Measurements from ENCODE around the gene PLAAT3. TPM values are rescaled to one million over a fixed set of nuclear protein-coding genes. Genes with fewer than 3 reads are reported as not detected.
"Not testable (repeated sequence)": the region's sequence is repeated elsewhere in the genome, so short reads cannot be mapped to it uniquely, and the experiment has no call there.

PLAAT3 gene
- polyA plus RNA-seq, 1 of the 3 experiments (the other 2 are of a cell fraction) = 44.0 TPM

- Histone ChIP-seq H3F3A (replicated peaks; ENCODE audit: insufficient read depth) (peaks cover 4% of the 10 kb centered on the region), H3K79me2 (ENCODE audit: insufficient read depth) (peaks cover 7% of the 10 kb centered on the region; the same call in 1 of the 2 replicates), H3K9ac (no peak overlapping the region), H3K36me3 (replicated peaks in 1 of 2; ENCODE audit: control insufficient read depth in 1 of 2, insufficient read depth in 2 of 2, low read length in 1 of 2) (peaks cover 35 to 59% of the 10 kb centered on the region in 2 experiments), H3K9me3 (no peaks in the 10 kb centered on the region), H3K4me2 (no peak overlapping the region), H2AFZ (ENCODE audit: low read depth) (no peak overlapping the region), H3K9me2 (no peaks in the 10 kb centered on the region), H3K27ac (ENCODE audit: low read depth in 2 of 2, low read length in 1 of 2) (no peak overlapping the region), H4K20me1 (ENCODE audit: insufficient read depth) (no peaks in the 10 kb centered on the region), H3K4me1 (ENCODE audit: control insufficient read depth in 1 of 2, insufficient read depth in 2 of 2, low read depth in 1 of 2, low read length in 1 of 2) (no peaks in the 10 kb centered on the region), H3K4me3 (ENCODE audit: low read depth in 2 of 2, low read length in 1 of 2) (no peak overlapping the region), H3K27me3 (ENCODE audit: insufficient read depth) (no peaks in the 10 kb centered on the region)
- ChIA-PET POLR2A (no interaction called here), CTCF (interaction anchor here (0.9 to 9.8 kb wide), 4 partner anchors 14 to 162 kb away, joined by 3 to 146 read pairs (median 17); no protein-coding TSS in a partner anchor)
- no peak for DNase-seq
- TF ChIP-seq MAX (IDR thresholded peaks at IDR 0.05; ENCODE audit: low read depth) = no peak
- TF ChIP-seq USF1 (IDR thresholded peaks at IDR 0.05; ENCODE audit: borderline replicate concordance, low read depth) = no peak
These were observed 27.5 kb upstream of the PLAAT3 start for GRCh38 chr11:63641727-63642126.

- Histone ChIP-seq H3K36me3 (replicated peaks in 1 of 2; ENCODE audit: control insufficient read depth in 1 of 2, insufficient read depth in 2 of 2, low read length in 1 of 2) (peaks cover 41 to 67% of the 10 kb centered on the region in 2 experiments), H3K4me3 (ENCODE audit: low read depth in 2 of 2, low read length in 1 of 2) (no peak overlapping the region), H3K27ac (ENCODE audit: low read depth in 2 of 2, low read length in 1 of 2) (0 out of 4 replicates have a peak overlapping the region, but pooled peaks of 1 of the 2 experiments have one; percentile 2), H3K4me2 (no peak overlapping the region), H3K79me2 (ENCODE audit: insufficient read depth) (peaks cover 7% of the 10 kb centered on the region; the same call in 1 of the 2 replicates), H4K20me1 (ENCODE audit: insufficient read depth) (no peaks in the 10 kb centered on the region; the same call in 1 of the 2 replicates), H3K9me2 (no peaks in the 10 kb centered on the region), H3K9ac (no peak overlapping the region), H3F3A (replicated peaks; ENCODE audit: insufficient read depth) (peaks cover 4% of the 10 kb centered on the region), H2AFZ (ENCODE audit: low read depth) (no peak overlapping the region), H3K27me3 (ENCODE audit: insufficient read depth) (no peaks in the 10 kb centered on the region), H3K9me3 (no peaks in the 10 kb centered on the region), H3K4me1 (ENCODE audit: control insufficient read depth in 1 of 2, insufficient read depth in 2 of 2, low read depth in 1 of 2, low read length in 1 of 2) (no peaks in the 10 kb centered on the region)
- no peak for TF ChIP-seq IRF3 (IDR thresholded peaks at IDR 0.05; ENCODE audit: low read depth, low read length)
- TF ChIP-seq REST (IDR thresholded peaks at IDR 0.05; ENCODE audit: low read depth, low read length) = no peak
- no peak for TF ChIP-seq POLR2AphosphoS5 (IDR thresholded peaks at IDR 0.05; ENCODE audit: low read depth, low read length)
- peak; percentile 68 for TF ChIP-seq CTCF (IDR thresholded peaks at IDR 0.05)
- TF ChIP-seq USF2 (IDR thresholded peaks at IDR 0.05; ENCODE audit: borderline replicate concordance, low read depth, low read length) = no peak
- 86% methylated on average over 3 of the region's 3 CpGs for WGBS (ENCODE audit: low lambda C conversion rate)
- no peak for DNase-seq
- CTCF ChIA-PET = interaction anchor here (0.5 to 9.8 kb wide), 30 partner anchors 9 to 733 kb away, joined by 3 to 146 read pairs (median 4); partner anchors contain the start of genes ATL3, PLAAT2, PLAAT3 and RTN3
- POLR2A ChIA-PET = no interaction called here
These were observed 25.1 kb upstream of the PLAAT3 start for GRCh38 chr11:63639199-63639832.

GRCh38 chr11:63638436-63638835, 24.2 kb upstream of the PLAAT3 start:
- peaks cover 35 to 64% of the 10 kb centered on the region in 2 experiments for H3K36me3 ChIP-seq (replicated peaks in 1 of 2; ENCODE audit: control insufficient read depth in 1 of 2, insufficient read depth in 2 of 2, low read length in 1 of 2)
- 93% methylated on average over 8 of the region's 8 CpGs for WGBS (ENCODE audit: low lambda C conversion rate)

More at GRCh38 chr11:63638436-63638835, 24.2 kb upstream of the PLAAT3 start:
- DNase-seq; H3K4me2 ChIP-seq; H3K4me3 ChIP-seq (ENCODE audit: low read depth in 2 of 2, low read length in 1 of 2); H3K4me1 ChIP-seq (ENCODE audit: control insufficient read depth in 1 of 2, insufficient read depth in 2 of 2, low read depth in 1 of 2, low read length in 1 of 2); H3K27ac ChIP-seq (ENCODE audit: low read depth in 2 of 2, low read length in 1 of 2); H3K9me2 ChIP-seq; H3K9ac ChIP-seq; H4K20me1 ChIP-seq (ENCODE audit: insufficient read depth); POLR2A ChIA-PET; H3K27me3 ChIP-seq (ENCODE audit: insufficient read depth); H3K79me2 ChIP-seq (ENCODE audit: insufficient read depth); H2AFZ ChIP-seq (ENCODE audit: low read depth); H3F3A ChIP-seq (replicated peaks; ENCODE audit: insufficient read depth); H3K9me3 ChIP-seq: not testable (repeated sequence)
- CTCF ChIA-PET = interaction anchor here (0.5 to 9.8 kb wide), 31 partner anchors 10 to 732 kb away, joined by 3 to 146 read pairs (median 4); partner anchors contain the start of genes ATL3, PLAAT2, PLAAT3 and RTN3
